HG02973 (cell line): ENCODE data around the gene LCN12.
A peak's percentile ranks its signal among the peaks of the same experiment; 100 is the strongest.
"Not testable (repeated sequence)": the region's sequence is repeated elsewhere in the genome, so short reads cannot be mapped to it uniquely, and the experiment has no call there.

Source experiments
- ATAC-seq: cut with Tn5 transposase; IDR thresholded peaks from one replicate; pipeline ENCODE4 v1.9.1; 2021; ENCODE audit warnings: moderate library complexity; ENCODE audit not compliant: unreplicated experiment

Gene LCN12

GRCh38 chr9:136985027-136985602 is 33.0 kb downstream of the LCN12 start:
- no peak for ATAC-seq

- ATAC-seq = no peak
Measured at GRCh38 chr9:136985853-136986252, 33.8 kb downstream of the LCN12 start.

- ATAC-seq = no peak
Measured at GRCh38 chr9:136988872-136989271, 36.8 kb downstream of the LCN12 start.

GRCh38 chr9:136990242-136990911 is 38.3 kb downstream of the LCN12 start:
- ATAC-seq = no peak

- peak; percentile 81 for ATAC-seq
Measured at GRCh38 chr9:136991993-136992818, 40.1 kb downstream of the LCN12 start, which contains the start of gene PAXX. TSS of gene PAXX (plus strand) at chr9:136992422. CDS start at chr9:136992444, 22 bp downstream.

- ATAC-seq = no peak
Measured at GRCh38 chr9:136992819-136993369, 40.8 kb downstream of the LCN12 start.

GRCh38 chr9:136994180-136994887 is 42.3 kb downstream of the LCN12 start:
- ATAC-seq = no peak

- no peak for ATAC-seq
Measured at GRCh38 chr9:136994888-136995230, 42.8 kb downstream of the LCN12 start.

GRCh38 chr9:136995362-136995761 is 43.3 kb downstream of the LCN12 start:
- ATAC-seq = no peak

GRCh38 chr9:136995772-136996311 is 43.8 kb downstream of the LCN12 start:
- ATAC-seq = no peak

- ATAC-seq = no peak
Measured at GRCh38 chr9:136996361-136997292, 44.6 kb downstream of the LCN12 start, which contains the start of gene CLIC3. TSS of gene CLIC3 (minus strand) at chr9:136996568. CDS start at chr9:136996543, 25 bp downstream.

GRCh38 chr9:136997371-136997770 is 45.3 kb downstream of the LCN12 start:
- ATAC-seq = no peak

- no peak for ATAC-seq
Measured at GRCh38 chr9:136997830-136998234, 45.8 kb downstream of the LCN12 start.

- peak; percentile 64 for ATAC-seq
Measured at GRCh38 chr9:137000177-137000930, 48.3 kb downstream of the LCN12 start.

GRCh38 chr9:137001857-137002645 is 50.0 kb downstream of the LCN12 start:
- ATAC-seq = no peak

GRCh38 chr9:137002646-137003041 is 50.6 kb downstream of the LCN12 start:
- ATAC-seq = no peak

- not testable (repeated sequence) for ATAC-seq
Measured at GRCh38 chr9:137004285-137004684, 52.2 kb downstream of the LCN12 start.
